Left lobe of liver (tissue), 2 donors: ENCODE results near the gene PDXK. TPM values are rescaled to one million over a fixed set of nuclear protein-coding genes. Genes with fewer than 3 reads are reported as not detected.

Experiments used
- ATAC-seq: fragments of 200-7000 bp; cut with Tn5 transposase; one replicate; pipeline ENCODE4 v1.9.1; 2020; ENCODE audit warnings: mild to moderate bottlenecking, moderate library complexity
- DNase-seq: peaks from one replicate; pipeline ENCODE4 v3.0.0-alpha.2; 2020; ENCODE audit warnings: low spot score
- total RNA-seq: library from RNA; stranded (reverse); gene quantifications from one replicate; pipeline ENCODE4 v1.2.1, GENCODE V29; 2021
- donor health status: DM: no; HTN: no; CAD: no; lungs with moderate emphysema.
- donor health status: DM: no; HTN: yes; CAD: no.

The PDXK gene
- total RNA-seq, 1 donor from 2014 or later: 61.1 TPM

DNA sequence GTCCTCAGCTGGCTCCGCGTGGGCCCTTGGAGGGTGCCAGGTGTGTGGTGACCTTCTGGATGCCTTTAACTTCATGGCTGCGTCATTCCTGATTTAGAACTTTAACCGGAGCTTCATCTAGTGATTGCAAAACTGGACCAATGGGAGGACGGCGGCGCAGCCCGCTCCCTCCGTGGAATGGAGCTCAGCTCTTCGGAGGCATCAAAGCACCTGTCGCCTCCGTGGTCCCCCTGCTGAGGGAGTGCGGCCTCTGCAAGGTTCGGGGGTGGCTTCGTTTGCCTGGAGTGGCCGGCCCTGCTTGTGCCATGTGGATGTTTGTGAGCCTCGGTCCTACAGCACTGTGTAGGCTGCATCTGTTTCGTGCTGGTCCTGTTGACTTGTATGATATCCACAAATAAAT, 43.0 kb downstream of the PDXK start:
- DNase-seq: no peak
- no peak for ATAC-seq

DNA sequence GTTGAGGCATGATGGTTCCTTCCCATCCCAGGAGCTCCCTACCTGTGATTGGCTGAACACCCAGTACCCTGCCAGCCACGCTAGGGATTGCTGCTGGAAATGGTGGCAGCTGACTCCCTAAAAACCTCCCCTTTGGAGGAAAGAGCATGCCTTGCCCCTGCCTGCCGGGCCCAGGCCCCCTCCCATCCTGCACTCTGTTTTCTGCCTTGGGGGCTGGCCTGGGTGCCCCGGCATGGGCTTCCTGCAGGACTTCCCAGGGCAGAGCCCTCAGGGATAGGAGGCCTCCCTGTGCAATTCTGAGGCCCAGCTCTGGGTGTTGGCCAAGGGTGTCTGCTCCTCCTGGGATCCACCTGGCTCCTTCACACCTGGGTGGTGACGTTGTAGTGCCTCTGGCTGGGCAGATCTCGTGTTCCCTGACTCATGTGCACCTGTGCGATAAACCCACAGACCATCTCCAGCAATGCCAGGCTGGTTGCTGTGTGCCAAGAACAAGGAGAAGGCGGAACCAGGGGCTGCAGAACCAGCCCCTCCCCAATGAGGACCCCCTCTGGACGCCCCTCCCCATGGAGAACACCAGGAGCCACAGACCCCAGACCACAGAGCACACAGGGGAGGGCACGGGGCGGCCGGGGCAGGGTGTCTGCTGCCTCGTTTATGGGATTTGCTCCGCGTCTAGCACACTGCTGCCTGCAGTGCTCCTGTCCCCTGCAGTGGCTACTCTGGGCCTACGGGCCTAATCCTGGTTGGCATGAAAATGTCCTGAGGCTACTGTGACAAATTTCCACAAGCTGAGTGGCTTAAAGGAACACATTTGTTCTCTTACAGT, 43.6 kb downstream of the PDXK start:
- DNase-seq (no peak), ATAC-seq (no peak)

DNA sequence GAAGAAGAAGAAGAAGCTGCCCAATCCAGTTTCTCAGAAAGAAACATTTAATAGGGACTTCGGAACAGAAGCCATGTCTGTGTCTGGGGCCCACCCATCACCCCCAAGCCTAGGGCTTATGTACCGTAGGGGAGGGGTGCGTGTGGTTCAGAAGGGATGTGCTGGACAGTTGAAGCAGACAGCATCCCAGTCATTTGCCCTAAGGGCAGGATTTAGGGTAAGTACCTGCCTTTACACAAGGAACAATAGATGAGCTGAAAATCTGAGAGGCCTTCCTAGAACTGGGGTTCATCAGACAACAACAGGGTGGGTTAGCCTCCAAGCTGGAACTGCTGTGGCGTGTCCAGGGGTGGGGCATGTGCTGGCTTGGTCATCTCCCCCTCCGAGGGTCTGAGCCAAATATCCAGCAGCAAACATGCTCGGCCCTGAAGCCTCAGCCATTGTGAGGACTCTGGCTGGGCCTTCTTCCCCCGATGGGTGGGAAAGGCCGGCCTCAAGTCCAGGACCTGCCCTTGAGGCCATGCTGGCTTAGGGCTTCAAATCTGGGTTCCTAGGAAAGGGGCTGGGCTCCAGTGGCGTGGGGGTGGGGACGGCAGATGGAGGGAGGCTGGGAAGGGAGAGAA, 45.1 kb downstream of the PDXK start:
- no peak for DNase-seq

GRCh38 chr21:43764576-43765495, 45.9 kb downstream of the PDXK start:
- DNase-seq (no peak), ATAC-seq (peak; percentile 8)

More for the DNA sequence above, 45.1 kb downstream of the PDXK start:
- ATAC-seq: no peak

DNA sequence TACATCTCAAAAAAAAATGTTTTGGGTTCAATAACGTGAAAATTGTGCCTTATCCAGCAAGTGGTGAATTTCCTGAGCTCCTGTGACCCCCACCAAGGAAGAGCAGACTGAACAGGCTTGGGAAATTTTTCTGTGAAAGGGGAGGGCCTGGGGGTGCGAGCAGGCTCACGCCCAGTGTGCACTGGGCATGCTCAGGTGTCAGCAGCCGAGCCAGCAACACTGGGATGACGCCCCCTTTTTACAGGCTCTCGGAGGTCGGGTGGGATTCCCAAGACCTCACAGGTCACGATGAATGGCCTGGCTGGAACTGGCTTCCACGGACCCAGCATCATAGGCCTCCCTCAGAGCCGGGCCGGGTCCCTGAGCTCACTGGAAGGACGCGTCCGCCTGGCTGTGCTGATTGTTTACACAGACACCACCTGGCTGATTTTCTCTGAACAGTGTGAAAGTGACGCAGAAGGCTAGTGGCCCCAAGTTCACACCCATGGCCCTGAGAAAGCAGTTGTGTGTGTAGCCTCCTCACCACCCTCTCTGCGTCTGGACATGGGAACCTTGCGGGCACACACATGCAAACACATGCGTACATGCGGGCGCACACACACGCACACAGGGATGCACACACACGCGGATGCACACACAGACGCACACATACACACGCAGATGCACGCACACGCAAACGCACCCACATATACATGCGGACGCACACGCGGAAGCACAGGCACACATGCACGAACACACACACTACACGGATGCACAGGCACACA, 48.0 kb downstream of the PDXK start:
- peak; percentile 63 for ATAC-seq
- DNase-seq: no peak

- ATAC-seq (no peak), DNase-seq (no peak)
Observed at GRCh38 chr21:43767498-43767983, 48.6 kb downstream of the PDXK start.

DNA sequence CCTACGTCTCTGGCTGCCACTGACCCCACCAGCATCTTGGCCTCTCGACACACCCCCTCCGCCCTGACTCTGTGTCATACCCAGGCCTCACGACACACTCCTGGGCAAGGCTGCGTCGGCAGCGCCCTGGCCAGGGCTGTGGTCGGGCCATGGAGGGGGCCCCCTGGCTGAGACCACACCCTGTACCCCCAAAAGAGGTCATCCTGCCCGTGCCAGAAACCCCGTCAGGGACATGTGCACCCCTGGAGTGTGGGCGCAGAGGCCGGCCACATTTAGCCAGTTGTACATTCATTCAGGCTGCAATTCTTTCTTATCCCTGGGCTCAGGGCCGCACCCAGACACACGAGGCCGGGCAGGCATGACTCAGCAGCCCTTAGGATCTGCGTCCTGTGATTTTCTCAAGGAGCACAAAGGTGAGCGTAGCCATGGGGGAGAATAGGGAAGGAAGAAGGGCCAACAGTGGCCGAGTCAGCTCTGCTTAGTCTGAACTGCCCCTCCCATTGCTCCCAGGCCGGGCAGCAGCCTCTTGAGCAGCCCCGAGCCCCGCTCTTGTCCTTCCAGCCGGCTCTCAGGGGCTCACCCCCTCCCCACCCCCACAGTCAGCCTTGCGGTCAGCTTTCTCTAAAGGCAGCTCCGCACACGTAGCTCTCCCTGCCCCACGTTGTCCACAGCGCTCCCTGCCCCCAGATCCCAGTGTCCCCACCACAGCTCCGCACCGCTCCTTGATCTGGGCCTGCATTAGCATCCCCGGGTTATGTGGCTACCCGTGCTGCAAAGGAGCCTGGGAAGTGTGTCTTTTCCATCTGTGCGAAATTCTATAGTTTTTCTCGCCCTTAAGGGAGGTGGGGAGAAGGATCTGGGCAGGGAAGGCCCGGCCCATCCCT, 49.3 kb downstream of the PDXK start:
- DNase-seq: no peak
- peak; percentile 13 for ATAC-seq

GRCh38 chr21:43768868-43769167, 49.9 kb downstream of the PDXK start:
- DNase-seq: no peak
- no peak for ATAC-seq

GRCh38 chr21:43769325-43769958, 50.5 kb downstream of the PDXK start:
- ATAC-seq (no peak), DNase-seq (no peak)

DNA sequence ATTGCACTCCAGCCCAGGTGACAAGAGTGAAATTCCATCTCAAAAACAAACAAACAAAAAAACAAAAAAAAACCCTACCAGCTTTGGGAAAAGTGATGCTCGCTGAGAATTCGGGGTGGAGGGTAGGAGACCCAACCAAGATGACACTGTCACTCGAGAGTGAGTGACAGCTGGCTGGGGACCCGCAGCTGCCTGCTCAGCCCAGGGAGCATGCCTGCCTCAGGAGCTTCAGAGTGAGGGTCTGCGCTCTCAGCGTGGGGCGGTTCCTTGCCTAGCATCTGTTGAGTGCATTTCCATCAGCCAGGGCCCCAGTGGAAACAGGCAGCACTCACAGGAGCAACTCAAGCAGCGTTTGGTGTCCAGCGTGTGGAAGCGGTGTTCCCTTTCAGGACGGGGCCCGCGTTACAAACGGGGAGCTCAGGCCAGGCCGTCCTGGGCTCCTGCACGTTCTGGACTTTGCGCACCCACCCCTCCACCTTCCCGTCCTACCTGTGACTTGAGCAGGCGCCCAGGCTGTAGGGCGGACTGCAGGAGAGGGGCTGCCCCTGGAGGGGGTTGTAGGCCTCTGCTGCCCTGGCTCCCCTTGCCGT, 51.2 kb downstream of the PDXK start:
- no peak for DNase-seq

DNA sequence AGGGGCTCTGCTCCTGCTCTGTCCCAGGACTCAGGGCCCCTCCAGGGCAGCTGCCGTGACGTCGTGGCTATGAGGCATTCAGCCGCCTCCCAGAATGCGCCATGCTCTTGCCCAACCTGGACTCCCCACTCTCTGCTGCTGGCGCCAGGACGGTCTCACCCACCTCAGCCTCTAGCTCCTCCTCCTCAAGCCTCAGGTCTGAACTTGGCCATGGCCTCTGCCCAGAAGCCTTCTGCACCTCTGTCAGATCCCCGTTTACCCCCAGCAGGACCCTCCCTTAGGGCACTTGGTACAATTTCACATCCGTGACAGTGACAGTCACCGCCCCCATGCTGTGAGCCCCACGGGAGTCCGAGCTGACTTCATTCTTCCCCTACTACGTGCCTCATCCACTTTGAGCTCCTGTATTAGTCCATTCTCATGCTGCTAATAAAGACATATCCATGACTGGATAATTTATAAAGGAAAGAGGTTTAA, 52.3 kb downstream of the PDXK start:
- no peak for DNase-seq

More for the DNA sequence above, 51.2 kb downstream of the PDXK start:
- no peak for ATAC-seq

GRCh38 chr21:43771698-43772424, 52.9 kb downstream of the PDXK start:
- ATAC-seq: no peak
- DNase-seq: no peak

More for the DNA sequence above, 52.3 kb downstream of the PDXK start:
- ATAC-seq: no peak

DNA sequence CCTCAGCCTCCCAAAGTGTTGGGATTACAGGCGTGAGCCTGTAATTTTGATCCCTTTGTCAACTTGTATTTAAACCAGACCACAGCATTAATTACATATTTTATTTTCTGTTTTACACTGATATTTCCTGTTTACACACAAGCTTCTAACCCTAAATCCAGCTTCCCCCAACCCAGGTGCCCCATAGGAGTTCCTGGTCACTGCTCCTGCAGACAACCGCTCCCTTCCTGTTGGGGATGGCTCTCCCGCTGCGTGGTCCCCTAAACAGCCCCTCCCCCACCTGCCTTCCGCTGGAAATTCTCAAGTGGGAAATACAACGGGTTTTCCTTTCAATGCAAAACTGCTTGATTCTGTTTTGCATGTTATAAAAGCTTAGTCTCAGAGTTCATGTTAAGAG, 53.5 kb downstream of the PDXK start:
- no peak for DNase-seq
- ATAC-seq: no peak

DNA sequence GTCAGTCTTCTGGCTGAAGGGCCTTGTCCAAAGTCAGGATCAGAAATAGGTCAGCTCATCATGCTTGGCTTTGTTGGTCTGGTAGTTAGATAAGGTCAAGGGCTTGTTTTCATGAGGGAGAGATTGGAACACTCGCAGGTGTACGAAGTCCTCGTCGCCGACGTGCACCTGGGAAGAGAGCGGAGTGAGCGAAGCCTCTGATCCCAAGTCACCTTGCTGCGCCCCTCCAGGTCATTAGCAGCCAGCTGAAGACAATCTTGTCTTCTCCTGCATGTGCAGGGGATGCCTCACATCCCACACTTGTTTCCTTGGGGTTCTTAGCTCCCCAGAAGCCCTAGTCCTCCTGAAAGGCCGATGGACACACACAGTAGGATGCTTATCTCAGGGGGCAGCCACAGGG, 55.2 kb downstream of the PDXK start:
- no peak for DNase-seq
- no peak for ATAC-seq

- ATAC-seq: no peak
- no peak for DNase-seq
Observed at GRCh38 chr21:43775190-43775589, 56.3 kb downstream of the PDXK start.

DNA sequence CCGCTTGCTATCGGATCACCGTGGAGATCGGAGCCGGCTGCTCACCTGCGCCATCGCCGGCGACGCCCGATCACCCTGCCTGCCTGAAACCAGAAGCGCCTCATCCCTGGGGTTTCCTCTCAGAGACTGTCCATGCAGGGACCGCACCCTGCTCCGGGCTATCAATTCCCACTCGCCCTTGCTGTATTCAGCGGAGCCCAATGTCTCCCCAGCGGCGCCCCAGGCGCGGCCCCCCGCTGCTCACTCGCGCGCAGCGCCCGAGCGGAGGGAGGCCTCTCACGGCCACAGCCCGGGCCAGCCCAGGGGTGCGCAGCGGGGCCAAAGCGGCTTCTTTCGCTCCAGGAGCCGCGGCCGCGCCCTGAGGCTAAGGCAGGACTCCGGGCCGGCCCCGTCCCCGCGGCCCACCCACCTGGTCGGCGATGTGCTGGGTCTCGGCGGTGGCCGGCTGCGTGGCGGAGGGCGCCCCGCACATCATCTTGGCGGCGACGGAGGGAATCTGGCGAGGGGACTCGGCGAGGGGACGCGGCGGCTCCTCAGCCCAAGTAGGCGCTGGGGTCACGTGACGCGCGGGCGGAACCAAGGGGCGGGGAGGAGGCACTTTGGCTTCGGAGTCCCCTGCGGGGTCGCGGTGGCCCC, 57.0 kb downstream of the PDXK start, which contains the start of gene CSTB:
Gene CSTB (minus strand): TSS at position 514 of the 636 bp plus-strand sequence. CDS start 39 bp downstream, at position 475.
- peak; percentile 85 for ATAC-seq

GRCh38 chr21:43777953-43778352, 59.0 kb downstream of the PDXK start:
- ATAC-seq (no peak), DNase-seq (no peak)

More for the DNA sequence above, 57.0 kb downstream of the PDXK start, which contains the start of gene CSTB:
- DNase-seq: peak; percentile 90
